ENCODE data around the gene HMGXB3.

HMGXB3 gene

DNA sequence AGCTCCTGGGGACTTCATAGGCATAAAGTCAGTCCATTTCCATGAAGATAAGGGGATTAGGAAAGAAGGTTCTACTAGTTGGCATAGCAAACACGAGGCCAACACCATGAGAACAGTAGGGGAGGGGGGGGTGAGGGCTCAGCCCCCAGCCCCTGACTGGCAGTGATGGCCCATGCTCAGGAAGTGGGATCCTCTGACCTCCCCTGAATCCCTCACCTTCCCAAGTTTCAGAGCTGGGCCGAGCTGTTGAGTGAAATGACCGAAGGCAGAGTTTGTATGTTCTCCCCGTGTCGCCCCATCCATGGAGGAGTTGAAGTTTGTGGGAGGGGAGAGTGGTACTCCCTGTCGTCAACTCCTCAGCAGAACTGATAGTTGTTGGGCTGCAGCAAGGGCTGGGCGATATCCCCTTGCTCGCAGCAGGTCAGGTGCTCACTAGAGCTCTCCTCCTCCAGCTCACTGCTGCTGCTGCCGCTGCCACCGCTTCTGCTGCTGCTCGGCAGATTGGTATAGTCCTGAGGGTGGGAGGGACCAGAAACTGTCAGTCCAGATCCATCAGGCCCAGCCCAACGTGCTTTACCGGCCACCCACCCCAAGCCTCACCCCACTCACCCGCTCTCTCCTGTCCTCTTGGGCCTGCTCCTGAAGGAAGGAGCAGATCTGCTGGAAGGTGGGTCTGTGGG lies 53.3 kb downstream of the HMGXB3 start:
- no peak for DNase-seq (ENCODE audit: low read depth in 2 of 2)

DNA sequence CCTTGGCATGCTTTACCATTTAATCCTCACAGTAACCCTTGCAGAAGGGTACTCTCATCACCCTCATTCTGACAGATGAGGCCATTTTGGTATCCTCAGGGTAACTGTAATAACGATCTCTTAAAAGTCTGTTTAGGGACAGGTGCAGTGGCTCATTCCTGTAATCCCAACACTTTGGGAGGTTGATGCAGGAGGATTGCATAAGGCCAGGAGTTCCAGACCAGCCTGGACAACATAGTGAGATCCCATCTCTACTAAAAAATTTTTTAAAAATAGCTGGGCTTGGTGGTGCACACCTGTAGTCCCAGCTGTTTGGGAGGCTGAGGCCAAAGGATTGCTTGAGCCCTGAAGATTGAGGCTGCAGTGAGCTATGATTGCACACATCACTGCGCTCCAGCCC lies 54.0 kb downstream of the HMGXB3 start:
- no peak for DNase-seq (ENCODE audit: low read depth in 2 of 2)

- DNase-seq (ENCODE audit: low read depth in 2 of 2), result no peak
Measured at GRCh38 chr5:150055326-150056074, 55.0 kb downstream of the HMGXB3 start.

- DNase-seq (ENCODE audit: low read depth in 2 of 2), result no peak
Measured at GRCh38 chr5:150056075-150056443, 55.5 kb downstream of the HMGXB3 start.

DNA sequence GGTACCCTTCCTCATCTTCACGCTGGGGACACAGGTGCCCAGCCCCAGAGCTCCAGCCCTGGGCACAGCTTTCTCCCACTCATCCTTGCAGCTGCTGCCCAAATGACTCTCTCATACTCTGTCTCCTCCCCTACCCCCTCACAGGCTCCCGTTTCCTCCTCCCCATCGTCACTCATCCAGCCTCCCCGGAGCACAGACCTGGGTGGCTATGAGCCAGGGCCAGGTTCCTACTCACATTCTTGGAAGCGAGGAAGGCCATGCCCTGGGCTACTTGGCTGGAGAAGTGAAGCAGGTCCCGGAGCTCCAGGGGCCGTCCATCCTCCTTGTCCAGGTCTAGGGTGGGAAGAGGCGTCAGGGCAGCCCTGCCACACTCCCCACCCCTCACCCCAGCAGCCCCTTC lies 56.5 kb downstream of the HMGXB3 start:
- no peak for DNase-seq (ENCODE audit: low read depth in 2 of 2)

DNA sequence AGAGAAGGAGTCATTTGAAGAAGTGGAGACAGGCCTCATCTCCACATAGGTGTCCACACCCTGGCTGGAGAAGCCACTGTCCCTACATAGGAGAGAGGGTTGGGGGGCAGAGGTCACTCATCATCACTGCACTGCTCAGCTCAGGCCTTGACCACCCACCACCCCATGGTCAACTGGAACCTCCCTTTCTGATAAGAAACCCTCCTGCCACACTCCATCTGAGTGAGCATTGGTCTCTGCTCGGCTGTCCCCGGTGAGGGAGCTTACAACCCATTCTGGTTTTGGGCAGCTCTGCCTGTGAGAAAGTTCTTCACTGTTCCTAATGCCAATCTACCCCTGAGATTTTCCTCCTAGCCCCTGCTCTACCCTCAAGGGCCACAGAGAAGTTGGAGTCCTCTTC lies 57.0 kb downstream of the HMGXB3 start:
- DNase-seq (ENCODE audit: low read depth in 2 of 2), result no peak

- DNase-seq (ENCODE audit: low read depth in 2 of 2), result no peak
Measured at GRCh38 chr5:150057996-150058395, 57.5 kb downstream of the HMGXB3 start.

- no peak for DNase-seq (ENCODE audit: low read depth in 2 of 2)
Measured at GRCh38 chr5:150058480-150059126, 58.1 kb downstream of the HMGXB3 start.

DNA sequence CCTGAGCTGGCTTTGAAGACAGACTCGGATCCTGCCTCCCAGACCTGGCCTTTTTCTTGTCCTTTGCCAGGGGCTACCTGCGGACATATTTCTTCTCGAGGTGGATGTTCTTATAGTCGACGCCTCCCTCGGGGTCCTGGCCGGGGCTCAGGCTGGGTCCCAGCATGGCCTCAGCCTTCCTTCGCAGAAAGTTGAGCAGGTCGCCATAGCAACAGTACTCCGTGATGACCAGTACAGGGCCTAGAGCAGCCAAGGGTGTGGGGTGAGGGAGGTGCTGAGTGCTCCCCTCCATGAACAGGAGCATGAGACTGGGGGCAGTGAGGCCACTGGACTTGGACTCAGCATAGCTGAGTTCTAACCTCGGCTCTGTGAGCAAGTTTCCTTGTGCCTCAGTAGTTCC lies 59.1 kb downstream of the HMGXB3 start:
- DNase-seq (ENCODE audit: low read depth in 2 of 2), result no peak

DNA sequence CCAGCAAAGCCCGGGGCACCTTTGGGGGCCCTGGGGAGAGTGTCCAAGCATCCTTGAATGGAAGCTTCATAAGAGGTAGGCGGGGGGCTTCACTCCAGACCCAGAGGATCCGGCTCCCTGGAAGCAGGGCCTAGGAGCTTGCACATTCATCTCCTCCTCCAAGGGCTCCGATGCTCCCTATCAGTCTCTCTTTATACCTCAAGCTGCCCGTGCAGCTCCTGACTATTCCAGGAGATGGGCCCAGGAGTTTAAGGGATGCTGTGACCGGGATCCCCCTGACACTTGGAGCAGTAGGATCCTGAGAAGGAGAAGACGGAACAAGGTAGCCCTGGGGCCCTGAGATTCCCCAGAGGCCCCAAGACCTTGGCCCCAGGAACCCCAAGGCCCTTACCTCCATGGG lies 59.9 kb downstream of the HMGXB3 start:
- DNase-seq (ENCODE audit: low read depth in 2 of 2), result no peak

GRCh38 chr5:150061538-150061995 lies 61.0 kb downstream of the HMGXB3 start:
- DNase-seq (ENCODE audit: low read depth in 2 of 2), result no peak

GRCh38 chr5:150062216-150062922 lies 61.8 kb downstream of the HMGXB3 start:
- DNase-seq (ENCODE audit: low read depth in 2 of 2), result no peak

DNA sequence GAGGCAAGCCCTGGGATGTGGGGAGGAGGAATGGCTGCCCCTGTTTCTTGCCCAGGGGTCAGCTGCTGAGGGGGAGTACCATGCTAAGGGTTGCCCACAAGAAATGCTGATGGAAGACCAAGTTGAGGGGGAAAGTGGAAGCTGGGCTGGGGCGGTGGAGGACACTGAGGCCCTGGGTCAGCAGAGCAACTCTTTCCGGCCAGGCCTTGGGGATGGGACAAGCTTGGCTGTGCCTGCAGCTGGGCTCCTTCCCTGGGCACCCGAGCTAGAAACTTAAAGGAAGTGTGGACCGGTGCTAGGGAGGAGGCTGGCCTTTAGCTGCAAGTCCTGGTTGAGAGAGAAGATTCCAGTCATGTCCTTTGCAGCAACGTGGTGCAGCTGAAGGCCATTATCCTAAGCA lies 63.1 kb downstream of the HMGXB3 start:
- DNase-seq (ENCODE audit: low read depth in 2 of 2), result no peak

DNA sequence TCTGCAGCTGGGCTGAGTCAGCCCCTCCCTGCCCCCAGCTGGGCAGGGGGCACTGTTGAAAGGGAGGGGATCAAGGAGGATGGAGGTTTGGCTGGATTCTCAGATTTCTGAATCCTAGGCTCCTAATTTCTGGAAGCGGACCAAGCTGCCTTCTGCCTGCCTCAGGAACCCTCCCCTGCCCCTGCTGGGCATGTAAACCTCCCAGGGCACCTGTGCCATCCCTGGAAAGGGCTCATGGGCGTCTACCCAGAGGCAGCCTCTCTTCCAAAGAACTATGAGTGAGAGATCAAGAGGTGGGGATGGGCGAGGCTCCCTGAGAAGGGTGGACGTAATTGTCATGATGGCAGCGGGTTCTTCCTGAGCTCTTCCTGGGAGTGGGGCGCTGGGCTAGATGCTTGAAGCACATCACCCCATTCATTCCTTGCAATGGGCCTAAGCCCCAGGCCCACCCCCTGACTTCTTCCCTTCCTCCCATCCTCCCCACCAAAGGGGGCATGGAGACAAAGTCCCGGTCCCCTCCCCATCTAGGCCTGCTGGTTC lies 64.2 kb downstream of the HMGXB3 start:
- no peak for DNase-seq (ENCODE audit: low read depth in 2 of 2)

- no peak for DNase-seq (ENCODE audit: low read depth in 2 of 2)
Measured at GRCh38 chr5:150065346-150065745, 64.8 kb downstream of the HMGXB3 start.

GRCh38 chr5:150065886-150066285 lies 65.3 kb downstream of the HMGXB3 start:
- no peak for DNase-seq (ENCODE audit: low read depth in 2 of 2)

- no peak for DNase-seq (ENCODE audit: low read depth in 2 of 2)
Measured at GRCh38 chr5:150066436-150066835, 65.9 kb downstream of the HMGXB3 start.

GRCh38 chr5:150066901-150067396 lies 66.4 kb downstream of the HMGXB3 start:
- no peak for DNase-seq (ENCODE audit: low read depth in 2 of 2)

GRCh38 chr5:150067405-150067960 lies 66.9 kb downstream of the HMGXB3 start:
- no peak for DNase-seq (ENCODE audit: low read depth in 2 of 2)

GRCh38 chr5:150068071-150068470 lies 67.5 kb downstream of the HMGXB3 start:
- DNase-seq (ENCODE audit: low read depth in 2 of 2), result no peak

DNA sequence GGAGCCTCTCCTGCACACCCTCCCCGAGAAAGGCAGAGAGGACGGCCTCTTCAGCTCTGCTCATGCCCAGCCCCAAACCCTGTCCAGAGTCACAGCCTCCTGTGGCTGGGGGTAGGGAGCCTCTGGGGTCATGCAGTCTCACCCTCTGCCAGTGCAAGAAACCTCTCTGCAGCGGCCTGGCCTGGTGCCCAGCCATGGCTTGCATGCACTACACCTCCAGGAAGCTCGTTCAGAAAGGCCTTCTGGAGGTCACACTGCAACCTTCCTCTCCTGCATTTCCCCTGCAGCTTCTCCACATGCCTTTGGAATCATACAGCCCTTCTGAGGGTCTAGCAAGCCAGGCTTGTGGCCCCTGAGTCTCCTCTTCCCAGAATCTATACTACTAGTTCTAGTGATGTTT lies 67.9 kb downstream of the HMGXB3 start:
- DNase-seq (ENCODE audit: low read depth in 2 of 2), result no peak
